SHP77 (cell line): ENCODE data around the gene LIN9.

ENCODE experiments used
- DNase-seq, 2 experiments: peaks; one replicate each; lab custom pipeline; 2025; lab: John Stamatoyannopoulos, UW

LIN9 gene

GRCh38 chr1:226322986-226323385 is 14.0 kb upstream of the LIN9 start:
- no peak for DNase-seq

GRCh38 chr1:226320930-226321329 is 12.0 kb upstream of the LIN9 start:
- DNase-seq = no peak

GRCh38 chr1:226318471-226318870 is 9.5 kb upstream of the LIN9 start:
- DNase-seq = no peak

GRCh38 chr1:226314055-226314454 is 5.1 kb upstream of the LIN9 start:
- no peak for DNase-seq

GRCh38 chr1:226312065-226312464 is 3.1 kb upstream of the LIN9 start:
- DNase-seq = no peak

- DNase-seq = no peak
These were observed 2.4 kb upstream of the LIN9 start for GRCh38 chr1:226311376-226311775.

- DNase-seq = no peak
These were observed 1.8 kb upstream of the LIN9 start for GRCh38 chr1:226310637-226311195.

- DNase-seq = no peak
These were observed 1.2 kb upstream of the LIN9 start for GRCh38 chr1:226310245-226310540.

- peak; percentile 55 to 68 for DNase-seq
These were observed 657 bp upstream of the LIN9 start for GRCh38 chr1:226309398-226310244.

GRCh38 chr1:226308166-226308722 is 720 bp downstream of the LIN9 start:
- peak in 1 of 2 experiments; percentile 37 for DNase-seq

GRCh38 chr1:226306425-226306824 is 2.5 kb downstream of the LIN9 start:
- no peak for DNase-seq

- DNase-seq = no peak
These were observed 3.8 kb downstream of the LIN9 start for GRCh38 chr1:226305184-226305583.

- DNase-seq = no peak
These were observed 4.5 kb downstream of the LIN9 start for GRCh38 chr1:226304291-226304955.

- no peak for DNase-seq
These were observed 6.2 kb downstream of the LIN9 start for GRCh38 chr1:226302731-226303130.

- DNase-seq = no peak
These were observed 12.1 kb downstream of the LIN9 start for GRCh38 chr1:226296911-226297310.

- DNase-seq = no peak
These were observed 15.4 kb downstream of the LIN9 start for GRCh38 chr1:226293553-226293920.

GRCh38 chr1:226292874-226293552 is 16.0 kb downstream of the LIN9 start:
- DNase-seq = no peak

GRCh38 chr1:226287587-226287986 is 21.4 kb downstream of the LIN9 start:
- no peak for DNase-seq

GRCh38 chr1:226281058-226281457 is 27.9 kb downstream of the LIN9 start:
- DNase-seq = no peak

- DNase-seq = no peak
These were observed 29.5 kb downstream of the LIN9 start for GRCh38 chr1:226279498-226279897.

- no peak for DNase-seq
These were observed 31.1 kb downstream of the LIN9 start for GRCh38 chr1:226277897-226278296.

- no peak for DNase-seq
These were observed 32.0 kb downstream of the LIN9 start for GRCh38 chr1:226276987-226277386.
